Fibroblast of the aortic adventitia (primary cell): Measurements from ENCODE around the gene FAN1. TPM values are rescaled to one million over a fixed set of nuclear protein-coding genes. Genes with fewer than 3 reads are reported as not detected.

ENCODE experiments used
- DNase-seq: peaks from one replicate; pipeline ENCODE4 v3.0.0-alpha.2; 2010; ENCODE audit warnings: low read depth
- H3K4me3 ChIP-seq: 2 replicates; pipeline ENCODE4 v1.5.1; 2011; ENCODE audit warnings: low read depth, mild to moderate bottlenecking, control low read depth, low read length, moderate library complexity
- CTCF ChIP-seq: IDR thresholded peaks from 2 replicates; pipeline ENCODE4 v1.5.1; 2011; ENCODE audit warnings: mild to moderate bottlenecking, low read length, control low read depth, inconsistent platforms; ENCODE audit not compliant: insufficient read depth
- total RNA-seq: library from RNA; depleted of rRNA; stranded (reverse); fragments of >200 nt; gene quantifications from 2 replicates; pipeline ENCODE4 v1.2.3, GENCODE V29; 2012; ENCODE audit warnings: low replicate concordance

The FAN1 gene
- total RNA-seq, 1 donor: 17.8 TPM

- no peak for TF ChIP-seq CTCF
- no peak overlapping the region for H3K4me3 ChIP-seq
- DNase-seq: peak; percentile 15
Measured at GRCh38 chr15:30924353-30924752, 20.6 kb downstream of the FAN1 start.

- no peak overlapping the region for H3K4me3 ChIP-seq
- TF ChIP-seq CTCF: no peak
- no peak for DNase-seq
Measured at GRCh38 chr15:30925686-30926085, 22.0 kb downstream of the FAN1 start.

- no peak for DNase-seq
- no peak overlapping the region for H3K4me3 ChIP-seq
- TF ChIP-seq CTCF: no peak
Measured at GRCh38 chr15:30926161-30926560, 22.4 kb downstream of the FAN1 start.

GRCh38 chr15:30927148-30927761 lies 23.5 kb downstream of the FAN1 start:
- no peak for DNase-seq
- H3K4me3 ChIP-seq: no peak overlapping the region
- TF ChIP-seq CTCF: no peak

- no peak for DNase-seq
- no peak overlapping the region for H3K4me3 ChIP-seq
- no peak for TF ChIP-seq CTCF
Measured at GRCh38 chr15:30928076-30928475, 24.4 kb downstream of the FAN1 start.

GRCh38 chr15:30929064-30929669 lies 25.5 kb downstream of the FAN1 start:
- DNase-seq: peak; percentile 8
- H3K4me3 ChIP-seq: no peak overlapping the region
- TF ChIP-seq CTCF: no peak

GRCh38 chr15:30929982-30930381 lies 26.3 kb downstream of the FAN1 start:
- DNase-seq: no peak

More at GRCh38 chr15:30929982-30930381, 26.3 kb downstream of the FAN1 start:
- no peak for TF ChIP-seq CTCF
- H3K4me3 ChIP-seq: no peak overlapping the region
